SK-N-MC (cell line): Measurements from ENCODE around the gene KCNJ16.

Source experiments
- DNase-seq: peaks from one replicate; pipeline ENCODE4 v3.0.0-alpha.2; 2011; ENCODE audit warnings: low read depth, low spot score
- H3K27ac ChIP-seq: fragments of 200-600 bp; sonication (generic); 2 replicates; pipeline ENCODE4 v1.5.1; 2016; ENCODE audit warnings: mixed run types
- H3K36me3 ChIP-seq: fragments of 200-600 bp; sonication (generic); 2 replicates; pipeline ENCODE4 v1.6.1; 2017; ENCODE audit warnings: antibody characterized with exemption, low read length, mixed read lengths; ENCODE audit not compliant: insufficient read depth
- H3K4me3 ChIP-seq: fragments of 200-600 bp; sonication (generic); 2 replicates; pipeline ENCODE4 v1.5.1; 2016
- H3K9ac ChIP-seq: fragments of 200-600 bp; sonication (generic); 2 replicates; pipeline ENCODE4 v1.8.0; 2017; ENCODE audit warnings: mixed run types, mixed read lengths; ENCODE audit not compliant: insufficient read length
- H3K9me3 ChIP-seq: fragments of 200-600 bp; sonication (generic); 2 replicates; pipeline ENCODE4 v1.6.1; 2017; ENCODE audit warnings: low read depth, mild to moderate bottlenecking, antibody characterized with exemption, low read length, moderate library complexity, mixed read lengths
- EZH2 ChIP-seq: fragments of 200-600 bp; sonication (generic); IDR thresholded peaks from one replicate; pipeline ENCODE4 v1.6.1; 2017; ENCODE audit warnings: antibody characterized with exemption
- FOXP2 ChIP-seq: optimal IDR thresholded peaks from 2 replicates; pipeline ENCODE3; 2011; ENCODE audit warnings: mild to moderate bottlenecking, moderate library complexity; ENCODE audit not compliant: insufficient read depth; ENCODE audit errors: extremely low read length, control extremely low read depth
- POLR2AphosphoS5 ChIP-seq: IDR thresholded peaks from 2 replicates; pipeline ENCODE4 v1.6.1; 2012; ENCODE audit warnings: mild to moderate bottlenecking, low read depth, low read length, borderline replicate concordance

Gene KCNJ16

GRCh38 chr17:70059071-70059470 lies 16.0 kb upstream of the KCNJ16 start:
- Histone ChIP-seq H3K9ac (no peak overlapping the region), H3K9me3 (no peaks in the 10 kb centered on the region), H3K4me3 (no peak overlapping the region), H3K27ac (no peak overlapping the region), H3K36me3 (no peaks in the 10 kb centered on the region)
- no peak for TF ChIP-seq EZH2
- no peak for TF ChIP-seq POLR2AphosphoS5
- no peak for DNase-seq

GRCh38 chr17:70059649-70060048 lies 15.4 kb upstream of the KCNJ16 start:
- no peak overlapping the region for H3K27ac ChIP-seq
- H3K36me3 ChIP-seq = no peaks in the 10 kb centered on the region
- TF ChIP-seq POLR2AphosphoS5 = no peak
- TF ChIP-seq FOXP2 = no peak
- no peak for TF ChIP-seq EZH2
- no peak overlapping the region for H3K9ac ChIP-seq
- H3K4me3 ChIP-seq = no peak overlapping the region
- no peak for DNase-seq
- no peaks in the 10 kb centered on the region for H3K9me3 ChIP-seq

- Histone ChIP-seq H3K9ac (no peak overlapping the region), H3K36me3 (no peaks in the 10 kb centered on the region), H3K9me3 (no peaks in the 10 kb centered on the region), H3K4me3 (no peak overlapping the region), H3K27ac (no peak overlapping the region)
- no peak for DNase-seq
- no peak for TF ChIP-seq POLR2AphosphoS5
- no peak for TF ChIP-seq FOXP2
- TF ChIP-seq EZH2 = no peak
These were observed 14.6 kb upstream of the KCNJ16 start for GRCh38 chr17:70060415-70060814.

- H3K9me3 ChIP-seq = no peaks in the 10 kb centered on the region
These were observed 7.9 kb upstream of the KCNJ16 start for GRCh38 chr17:70067134-70067533.

GRCh38 chr17:70070305-70071027 lies 4.6 kb upstream of the KCNJ16 start:
- DNase-seq = no peak
- Histone ChIP-seq H3K9me3 (no peaks in the 10 kb centered on the region), H3K9ac (no peak overlapping the region), H3K36me3 (no peaks in the 10 kb centered on the region), H3K4me3 (no peak overlapping the region), H3K27ac (no peak overlapping the region)
- TF ChIP-seq FOXP2 = no peak
- TF ChIP-seq EZH2 = no peak
- TF ChIP-seq POLR2AphosphoS5 = no peak

More at GRCh38 chr17:70067134-70067533, 7.9 kb upstream of the KCNJ16 start:
- Histone ChIP-seq H3K36me3 (no peaks in the 10 kb centered on the region), H3K27ac (no peak overlapping the region), H3K4me3 (no peak overlapping the region), H3K9ac (no peak overlapping the region)
- TF ChIP-seq FOXP2 (no peak), EZH2 (no peak), POLR2AphosphoS5 (no peak)
- no peak for DNase-seq

- no peak overlapping the region for H3K9ac ChIP-seq
- H3K27ac ChIP-seq = no peak overlapping the region
- H3K36me3 ChIP-seq = no peaks in the 10 kb centered on the region
- no peak overlapping the region for H3K4me3 ChIP-seq
- no peak for DNase-seq
- TF ChIP-seq FOXP2 = no peak
- H3K9me3 ChIP-seq = no peaks in the 10 kb centered on the region
These were observed 3.9 kb upstream of the KCNJ16 start for GRCh38 chr17:70071127-70071526.

GRCh38 chr17:70071620-70072019 lies 3.4 kb upstream of the KCNJ16 start:
- TF ChIP-seq EZH2 = no peak
- TF ChIP-seq POLR2AphosphoS5 = no peak
- TF ChIP-seq FOXP2 = no peak
- H3K36me3 ChIP-seq = no peaks in the 10 kb centered on the region
- no peak overlapping the region for H3K9ac ChIP-seq
- no peak overlapping the region for H3K4me3 ChIP-seq
- H3K9me3 ChIP-seq = no peaks in the 10 kb centered on the region
- no peak for DNase-seq
- H3K27ac ChIP-seq = no peak overlapping the region

- Histone ChIP-seq H3K9ac (no peak overlapping the region), H3K4me3 (no peak overlapping the region), H3K9me3 (no peaks in the 10 kb centered on the region), H3K36me3 (no peaks in the 10 kb centered on the region), H3K27ac (no peak overlapping the region)
- no peak for DNase-seq
- TF ChIP-seq EZH2 (no peak), POLR2AphosphoS5 (no peak), FOXP2 (no peak)
These were observed 2.3 kb upstream of the KCNJ16 start for GRCh38 chr17:70072546-70073309.

- H3K27ac ChIP-seq = no peak overlapping the region
- TF ChIP-seq EZH2 (no peak), FOXP2 (no peak)
- no peaks in the 10 kb centered on the region for H3K36me3 ChIP-seq
- no peaks in the 10 kb centered on the region for H3K9me3 ChIP-seq
- DNase-seq = no peak
- no peak overlapping the region for H3K4me3 ChIP-seq
- no peak overlapping the region for H3K9ac ChIP-seq
These were observed 1.7 kb upstream of the KCNJ16 start for GRCh38 chr17:70073310-70073709.
